ENCODE measurements around the gene TSPAN18.

The TSPAN18 gene

DNA sequence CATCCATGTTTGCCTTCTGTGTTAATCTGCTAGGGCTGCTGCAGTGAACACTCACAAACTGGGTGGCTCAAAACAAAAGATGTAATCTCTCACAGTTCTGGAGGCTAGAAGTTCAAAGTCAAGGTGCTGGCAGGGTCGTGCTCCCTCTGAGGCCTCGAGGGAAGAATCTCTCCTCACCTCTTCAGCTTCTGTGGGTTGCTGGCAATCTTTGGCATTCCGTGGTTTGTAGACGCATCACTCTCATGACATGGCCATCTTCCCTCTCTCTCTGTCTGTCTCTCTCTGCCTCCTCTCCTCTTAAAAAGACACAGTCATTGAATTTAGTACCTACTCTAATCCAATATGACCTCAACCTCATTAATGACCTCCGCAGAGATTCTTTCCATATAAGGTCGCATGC lies 78.8 kb downstream of the TSPAN18 start:
- Histone ChIP-seq H3K4me3 (ENCODE audit: low read length) (no peak overlapping the region), H2AFZ (ENCODE audit: low read depth, low read length) (no peak overlapping the region), H3K27ac (ENCODE audit: low read length) (no peak overlapping the region), H4K20me1 (ENCODE audit: insufficient read depth, low read length) (no peaks in the 10 kb centered on the region), H3K9ac (ENCODE audit: low read length) (no peak overlapping the region), H3K9me3 (ENCODE audit: insufficient read depth, low read length) (no peaks in the 10 kb centered on the region), H3K27me3 (ENCODE audit: low read depth, low read length) (peaks cover 50% of the 10 kb centered on the region), H3K79me2 (ENCODE audit: low read length) (no peaks in the 10 kb centered on the region), H3K4me2 (ENCODE audit: low read length) (no peak overlapping the region), H3K36me3 (replicated peaks; ENCODE audit: low read depth, low read length) (no peaks in the 10 kb centered on the region), H3K4me1 (ENCODE audit: low read length) (no peaks in the 10 kb centered on the region)
- TF ChIP-seq, protein P1, sequence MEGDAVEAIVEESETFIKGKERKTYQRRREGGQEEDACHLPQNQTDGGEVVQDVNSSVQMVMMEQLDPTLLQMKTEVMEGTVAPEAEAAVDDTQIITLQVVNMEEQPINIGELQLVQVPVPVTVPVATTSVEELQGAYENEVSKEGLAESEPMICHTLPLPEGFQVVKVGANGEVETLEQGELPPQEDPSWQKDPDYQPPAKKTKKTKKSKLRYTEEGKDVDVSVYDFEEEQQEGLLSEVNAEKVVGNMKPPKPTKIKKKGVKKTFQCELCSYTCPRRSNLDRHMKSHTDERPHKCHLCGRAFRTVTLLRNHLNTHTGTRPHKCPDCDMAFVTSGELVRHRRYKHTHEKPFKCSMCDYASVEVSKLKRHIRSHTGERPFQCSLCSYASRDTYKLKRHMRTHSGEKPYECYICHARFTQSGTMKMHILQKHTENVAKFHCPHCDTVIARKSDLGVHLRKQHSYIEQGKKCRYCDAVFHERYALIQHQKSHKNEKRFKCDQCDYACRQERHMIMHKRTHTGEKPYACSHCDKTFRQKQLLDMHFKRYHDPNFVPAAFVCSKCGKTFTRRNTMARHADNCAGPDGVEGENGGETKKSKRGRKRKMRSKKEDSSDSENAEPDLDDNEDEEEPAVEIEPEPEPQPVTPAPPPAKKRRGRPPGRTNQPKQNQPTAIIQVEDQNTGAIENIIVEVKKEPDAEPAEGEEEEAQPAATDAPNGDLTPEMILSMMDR (IDR thresholded peaks at IDR 0.05; ENCODE audit: low read depth, low read length): no peak
- TF ChIP-seq EZH2phosphoT487 (IDR thresholded peaks at IDR 0.05; ENCODE audit: low read depth): no peak

DNA sequence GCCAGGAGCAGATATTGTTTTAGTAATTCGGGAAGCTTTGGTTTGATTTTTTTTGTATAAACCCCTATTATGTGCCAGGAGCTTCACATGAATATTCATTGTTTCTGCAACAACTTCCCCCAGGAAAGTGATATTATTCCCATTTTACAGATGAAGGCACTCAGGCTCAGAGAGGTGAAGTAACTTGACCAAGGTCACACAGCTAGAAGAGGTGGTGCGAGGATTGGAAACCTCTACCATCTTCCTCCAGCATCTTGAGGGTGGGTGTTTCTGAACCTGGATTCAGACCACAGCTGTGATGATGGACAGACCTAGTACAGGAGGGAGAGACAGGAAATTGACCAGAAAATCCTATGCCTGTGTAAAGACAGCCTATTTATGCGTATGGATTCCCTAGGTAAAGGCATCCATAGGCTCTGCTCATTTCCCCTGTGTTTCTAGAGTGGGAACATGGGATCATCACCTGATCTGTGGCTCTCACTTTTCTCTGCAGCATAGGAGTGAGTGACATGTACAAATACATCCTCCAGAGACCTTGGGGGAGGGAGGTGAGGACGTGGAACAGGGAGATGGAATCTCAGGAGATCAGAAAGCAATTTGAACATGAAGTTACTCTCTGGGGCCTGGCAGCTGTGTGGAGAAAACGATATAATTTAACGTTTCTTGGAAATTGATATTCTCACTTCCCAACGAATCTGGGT lies 81.4 kb downstream of the TSPAN18 start:
- Histone ChIP-seq H3K9me3 (ENCODE audit: insufficient read depth, low read length) (no peaks in the 10 kb centered on the region), H4K20me1 (ENCODE audit: insufficient read depth, low read length) (no peaks in the 10 kb centered on the region), H3K9ac (ENCODE audit: low read length) (no peak overlapping the region), H3K27me3 (ENCODE audit: low read depth, low read length) (peaks cover 24% of the 10 kb centered on the region; the same call in 1 of the 2 replicates), H3K4me1 (ENCODE audit: low read length) (no peaks in the 10 kb centered on the region), H3K79me2 (ENCODE audit: low read length) (no peaks in the 10 kb centered on the region), H3K4me3 (ENCODE audit: low read length) (no peak overlapping the region), H3K27ac (ENCODE audit: low read length) (no peak overlapping the region), H2AFZ (ENCODE audit: low read depth, low read length) (no peak overlapping the region), H3K4me2 (ENCODE audit: low read length) (no peak overlapping the region), H3K36me3 (replicated peaks; ENCODE audit: low read depth, low read length) (no peaks in the 10 kb centered on the region)
- TF ChIP-seq, protein P1 (IDR thresholded peaks at IDR 0.05; ENCODE audit: low read depth, low read length): no peak
- TF ChIP-seq EZH2phosphoT487 (IDR thresholded peaks at IDR 0.05; ENCODE audit: low read depth): no peak

DNA sequence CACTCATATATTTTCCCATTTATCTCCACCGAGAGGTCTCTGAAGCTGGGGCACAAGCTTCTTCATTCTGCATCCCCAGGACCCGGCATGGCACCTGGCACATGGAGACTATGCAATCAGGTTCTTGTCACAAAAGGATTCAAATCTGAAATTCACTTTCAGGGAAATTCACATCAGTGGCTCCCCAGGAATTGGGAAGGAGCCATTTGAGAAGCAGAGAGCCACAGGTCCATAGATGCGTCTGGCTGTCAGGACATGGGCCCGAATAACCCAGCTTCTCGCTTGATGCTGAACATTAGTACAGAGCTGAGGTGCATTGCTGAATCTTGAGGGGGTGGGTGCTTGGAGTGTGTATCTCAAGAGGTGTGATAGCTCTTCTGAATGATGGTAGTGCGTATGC lies 82.5 kb downstream of the TSPAN18 start:
- H3K79me2 ChIP-seq (ENCODE audit: low read length): no peaks in the 10 kb centered on the region
- H3K9ac ChIP-seq (ENCODE audit: low read length): no peak overlapping the region
- no peak overlapping the region for H3K4me2 ChIP-seq (ENCODE audit: low read length)
- TF ChIP-seq, protein P1 (IDR thresholded peaks at IDR 0.05; ENCODE audit: low read depth, low read length): no peak
- TF ChIP-seq EZH2phosphoT487 (IDR thresholded peaks at IDR 0.05; ENCODE audit: low read depth): no peak
- no peaks in the 10 kb centered on the region for H3K36me3 ChIP-seq (replicated peaks; ENCODE audit: low read depth, low read length)
- peaks cover 21% of the 10 kb centered on the region; the same call in 1 of the 2 replicates for H3K27me3 ChIP-seq (ENCODE audit: low read depth, low read length)
- no peak overlapping the region for H3K4me3 ChIP-seq (ENCODE audit: low read length)
- no peaks in the 10 kb centered on the region for H4K20me1 ChIP-seq (ENCODE audit: insufficient read depth, low read length)
- H3K27ac ChIP-seq (ENCODE audit: low read length): no peak overlapping the region
- H3K4me1 ChIP-seq (ENCODE audit: low read length): no peaks in the 10 kb centered on the region
- no peak overlapping the region for H2AFZ ChIP-seq (ENCODE audit: low read depth, low read length)
- no peaks in the 10 kb centered on the region for H3K9me3 ChIP-seq (ENCODE audit: insufficient read depth, low read length)

- H3K79me2 ChIP-seq (ENCODE audit: low read length): no peaks in the 10 kb centered on the region
- H3K9ac ChIP-seq (ENCODE audit: low read length): no peak overlapping the region
- no peaks in the 10 kb centered on the region for H3K9me3 ChIP-seq (ENCODE audit: insufficient read depth, low read length)
- H3K27me3 ChIP-seq (ENCODE audit: low read depth, low read length): peaks cover 14% of the 10 kb centered on the region; the same call in 1 of the 2 replicates
- no peak overlapping the region for H3K27ac ChIP-seq (ENCODE audit: low read length)
- H3K4me2 ChIP-seq (ENCODE audit: low read length): no peak overlapping the region
- H4K20me1 ChIP-seq (ENCODE audit: insufficient read depth, low read length): no peaks in the 10 kb centered on the region
- no peak for TF ChIP-seq EZH2phosphoT487 (IDR thresholded peaks at IDR 0.05; ENCODE audit: low read depth)
- TF ChIP-seq, protein P1 (IDR thresholded peaks at IDR 0.05; ENCODE audit: low read depth, low read length): no peak
- no peak overlapping the region for H2AFZ ChIP-seq (ENCODE audit: low read depth, low read length)
- no peaks in the 10 kb centered on the region for H3K36me3 ChIP-seq (replicated peaks; ENCODE audit: low read depth, low read length)
- no peak overlapping the region for H3K4me3 ChIP-seq (ENCODE audit: low read length)
- no peaks in the 10 kb centered on the region for H3K4me1 ChIP-seq (ENCODE audit: low read length)
Observed at GRCh38 chr11:44811841-44812448, 85.2 kb downstream of the TSPAN18 start.

Measured in OCI-LY3 (cell line).